PFSK-1 (cell line): ENCODE data around the gene LAMA3.

ENCODE experiments used
- FOXP2 ChIP-seq: optimal IDR thresholded peaks from 2 replicates; pipeline ENCODE3; 2011; ENCODE audit warnings: borderline replicate concordance, control low read depth, inconsistent platforms; ENCODE audit not compliant: insufficient read depth; ENCODE audit errors: extremely low read length, extremely low read depth
- POLR2AphosphoS5 ChIP-seq: IDR thresholded peaks from 2 replicates; pipeline ENCODE4 v1.6.1; 2012; ENCODE audit warnings: low read depth, mild to moderate bottlenecking, control low read depth, low read length, moderate library complexity
- REST ChIP-seq, 2 experiments: IDR thresholded peaks; 2 replicates each; pipeline versions ENCODE4 v1.6.1 to v1.8.0; 2011 to 2012; ENCODE audit warnings: low read depth in 2 of 2, low read length in 2 of 2, control low read depth in 1 of 2, inconsistent platforms in 1 of 2, mild to moderate bottlenecking in 1 of 2, moderate library complexity in 1 of 2; ENCODE audit not compliant: insufficient read depth in 1 of 2

GRCh38 chr18:23826850-23827620 lies 137.8 kb downstream of the LAMA3 start:
- TF ChIP-seq REST (IDR thresholded peaks at IDR 0.05; ENCODE audit: insufficient read depth in 1 of 2, low read depth in 2 of 2, low read length in 2 of 2) (no peak), POLR2AphosphoS5 (no peak), FOXP2 (no peak)
